ENCODE measurements around the gene GNPTAB.
A peak's percentile ranks its signal among the peaks of the same experiment; 100 is the strongest.
"Not testable (repeated sequence)": the region's sequence is repeated elsewhere in the genome, so short reads cannot be mapped to it uniquely, and the experiment has no call there.

Gene GNPTAB

DNA sequence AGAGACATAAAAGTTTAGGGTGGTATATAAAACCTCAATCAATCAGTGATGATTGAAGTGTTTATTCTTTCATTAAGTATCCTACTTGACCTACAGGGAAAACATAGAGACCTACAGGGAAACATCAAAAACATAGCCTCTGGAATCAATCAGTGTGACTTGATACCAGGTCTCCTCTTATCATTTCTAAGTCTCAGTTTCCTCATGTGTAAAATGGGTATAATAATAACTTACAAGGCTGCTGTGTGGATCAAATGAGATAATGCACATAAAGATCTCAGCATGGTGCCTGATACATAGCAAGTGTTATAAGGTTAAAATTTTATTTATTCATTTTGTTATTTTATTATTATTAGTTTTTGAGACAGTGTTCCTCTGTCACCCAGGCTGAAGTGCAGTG lies 22.2 kb upstream of the GNPTAB start:
- no peak for DNase-seq (ENCODE audit: low read depth)

- DNase-seq (ENCODE audit: low read depth) = no peak
Observed at GRCh38 chr12:101850199-101850598, 19.4 kb upstream of the GNPTAB start.

DNA sequence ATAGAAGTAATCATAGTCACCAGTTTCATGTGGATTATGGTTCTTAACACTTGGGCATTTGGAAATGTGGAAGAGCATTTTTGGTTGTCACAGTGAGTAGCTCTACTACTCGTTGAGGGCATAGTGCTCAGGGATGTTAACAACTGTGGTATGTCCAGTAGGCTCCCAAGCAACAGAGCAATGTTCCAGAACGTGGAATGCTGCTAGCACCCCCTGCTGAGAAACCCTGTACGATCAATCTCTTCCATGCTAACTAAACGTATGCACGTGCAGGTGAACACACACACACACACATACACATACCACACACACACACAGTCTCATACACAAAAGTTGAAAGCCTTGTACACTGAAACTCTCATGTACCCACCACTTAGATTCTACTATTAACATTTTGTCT lies 16.6 kb upstream of the GNPTAB start:
- no peak for DNase-seq (ENCODE audit: low read depth)

- DNase-seq (ENCODE audit: low read depth) = no peak
Observed at GRCh38 chr12:101845137-101845711, 14.5 kb upstream of the GNPTAB start.

DNA sequence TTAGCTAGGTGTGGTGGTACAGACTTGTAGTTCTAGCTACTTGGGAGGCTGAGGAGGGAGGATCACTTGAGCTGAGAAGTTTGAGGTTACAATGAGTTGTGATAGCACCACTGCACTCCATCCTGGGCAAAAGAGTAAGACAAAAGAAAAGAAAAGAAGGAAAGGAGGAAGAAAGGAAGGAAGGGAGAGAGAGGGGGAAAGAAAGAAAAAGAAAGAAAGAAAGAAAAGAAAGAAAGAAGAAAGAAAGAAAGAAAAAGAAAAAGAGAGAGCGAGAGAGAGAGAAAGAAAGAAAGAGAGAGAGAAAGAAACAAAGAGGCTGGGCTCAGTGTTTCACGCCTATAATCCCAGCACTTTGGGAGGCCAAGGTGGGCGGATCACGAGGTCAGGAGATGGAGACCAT lies 10.3 kb upstream of the GNPTAB start:
- DNase-seq (ENCODE audit: low read depth) = no peak

DNA sequence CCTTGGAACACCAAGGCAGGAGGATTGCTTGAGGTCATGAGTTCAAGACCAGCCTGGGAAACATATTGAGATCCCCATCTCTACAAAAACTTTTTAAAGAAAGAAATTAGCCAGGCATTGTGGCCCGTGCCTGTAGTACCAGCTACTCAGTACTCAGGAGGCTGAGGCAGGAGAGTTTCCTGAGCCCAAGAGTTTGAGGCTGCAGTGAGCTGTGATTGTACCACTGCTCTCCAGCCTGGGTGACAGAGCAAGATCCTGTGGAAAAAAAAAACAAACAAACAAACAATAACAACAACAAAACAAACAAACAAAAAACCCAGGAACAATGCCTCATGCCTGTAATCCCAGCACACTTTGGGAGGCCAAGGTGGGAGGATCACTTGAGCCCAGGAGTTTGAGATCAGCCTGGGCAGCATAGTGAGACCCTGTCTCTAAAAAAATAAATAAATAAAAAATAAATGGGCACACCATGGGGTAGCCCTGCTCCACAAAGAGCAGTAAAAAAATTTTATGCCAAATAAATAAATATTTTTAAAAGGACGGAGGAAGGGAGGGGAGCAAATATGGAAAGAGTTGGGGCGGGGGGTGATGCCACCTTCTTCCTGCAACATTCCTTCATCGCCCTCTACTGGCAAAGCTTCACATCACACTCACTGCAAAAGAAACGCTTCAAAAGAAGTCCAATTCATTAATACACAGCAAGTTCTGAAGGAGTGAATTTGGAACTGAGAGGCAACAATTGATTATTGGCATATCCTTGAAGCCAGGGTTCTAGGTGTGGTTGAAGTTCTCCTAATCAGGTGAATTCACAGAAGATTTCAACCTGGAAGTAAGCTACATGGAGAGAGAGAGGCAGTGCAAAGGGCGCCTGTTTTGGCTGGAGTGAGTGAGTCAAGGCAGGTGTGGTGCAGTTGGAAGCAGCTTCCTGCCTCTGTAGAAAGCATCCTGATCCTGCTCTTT lies 8.8 kb upstream of the GNPTAB start:
- peak; percentile 57 for DNase-seq (ENCODE audit: low read depth)

GRCh38 chr12:101838628-101839323 lies 8.0 kb upstream of the GNPTAB start:
- DNase-seq (ENCODE audit: low read depth) = no peak

GRCh38 chr12:101832030-101832429 lies 1.3 kb upstream of the GNPTAB start:
- DNase-seq (ENCODE audit: low read depth) = no peak

DNA sequence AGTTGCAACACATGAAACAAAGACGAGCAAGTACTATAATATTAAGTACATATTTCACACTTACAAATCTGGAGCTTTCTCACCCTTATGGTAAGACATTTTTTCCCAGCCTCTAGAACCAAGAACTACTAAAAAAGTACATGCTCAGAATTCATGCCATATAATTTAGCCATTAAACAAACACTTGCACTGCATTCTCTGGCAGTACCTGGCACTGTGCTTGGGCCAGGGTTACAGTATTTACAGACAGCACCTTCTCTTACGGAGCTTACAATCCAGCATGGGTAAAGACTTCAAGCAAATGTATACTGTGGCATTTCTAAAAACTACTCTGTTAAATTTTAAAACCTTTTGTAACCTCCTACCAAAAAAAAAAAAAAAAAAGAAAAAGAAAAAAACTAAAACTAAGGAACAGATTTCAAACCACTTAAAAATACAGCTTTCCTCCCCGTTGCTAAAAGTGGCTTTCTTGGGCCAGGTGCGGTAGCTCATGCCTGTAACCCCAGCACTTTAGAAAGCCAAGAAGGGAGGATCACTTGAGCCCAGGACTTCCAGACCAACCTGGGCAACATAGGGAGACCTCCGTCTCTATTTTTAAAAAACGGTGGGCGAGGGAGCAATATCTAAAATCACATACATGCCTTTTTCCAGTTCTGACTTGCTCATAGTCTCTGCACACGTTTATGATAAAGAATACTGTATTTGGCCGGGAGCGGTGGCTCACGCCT lies 956 bp downstream of the GNPTAB start:
- DNase-seq (ENCODE audit: low read depth) = no peak

- no peak for DNase-seq (ENCODE audit: low read depth)
Observed at GRCh38 chr12:101828463-101829196, 2.1 kb downstream of the GNPTAB start.

- no peak for DNase-seq (ENCODE audit: low read depth)
Observed at GRCh38 chr12:101826766-101827368, 3.9 kb downstream of the GNPTAB start.

DNA sequence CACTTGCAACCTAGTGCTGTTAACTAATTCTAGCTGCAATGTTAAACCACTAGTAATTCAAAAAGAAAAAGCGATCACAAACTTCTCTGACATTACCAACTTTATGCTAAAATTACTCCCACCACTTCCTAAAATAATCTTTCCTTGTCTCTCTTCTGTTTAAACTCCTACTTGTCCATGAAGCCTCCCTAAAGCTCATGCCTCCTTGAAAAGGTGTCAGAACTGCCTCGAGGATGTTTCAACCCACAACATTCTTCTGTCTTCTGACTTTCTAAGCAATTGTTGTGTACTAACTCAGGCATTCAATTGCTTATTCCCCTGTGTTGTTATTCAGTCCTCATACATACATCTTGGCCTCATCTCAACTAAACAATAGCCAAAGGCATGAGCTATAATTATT lies 5.9 kb downstream of the GNPTAB start:
- DNase-seq (ENCODE audit: low read depth) = no peak

- DNase-seq (ENCODE audit: low read depth) = peak; percentile 45
Observed at GRCh38 chr12:101823891-101824290, 6.9 kb downstream of the GNPTAB start.

- no peak for DNase-seq (ENCODE audit: low read depth)
Observed at GRCh38 chr12:101823039-101823438, 7.7 kb downstream of the GNPTAB start.

GRCh38 chr12:101819467-101819866 lies 11.3 kb downstream of the GNPTAB start:
- no peak for DNase-seq (ENCODE audit: low read depth)

DNA sequence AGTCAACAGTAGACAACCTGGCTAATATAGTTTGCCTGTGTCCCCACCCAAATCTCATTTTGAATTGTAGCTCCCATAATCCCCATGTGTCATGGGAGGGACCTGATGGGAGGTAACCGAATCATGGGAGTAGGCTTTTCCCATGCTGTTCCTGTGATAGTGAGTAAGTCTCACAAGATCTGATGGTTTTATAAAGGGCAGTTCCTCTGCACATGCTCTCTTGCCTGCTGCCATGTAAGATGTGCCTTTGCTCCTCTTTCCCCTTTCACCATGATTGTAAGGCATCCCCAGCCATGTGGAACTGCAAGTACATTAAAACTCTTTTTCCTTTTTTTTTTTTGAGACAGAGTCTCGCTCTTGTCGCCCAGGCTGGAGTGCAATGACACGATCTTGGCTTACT lies 12.1 kb downstream of the GNPTAB start:
- not testable (repeated sequence) for DNase-seq (ENCODE audit: low read depth)

DNA sequence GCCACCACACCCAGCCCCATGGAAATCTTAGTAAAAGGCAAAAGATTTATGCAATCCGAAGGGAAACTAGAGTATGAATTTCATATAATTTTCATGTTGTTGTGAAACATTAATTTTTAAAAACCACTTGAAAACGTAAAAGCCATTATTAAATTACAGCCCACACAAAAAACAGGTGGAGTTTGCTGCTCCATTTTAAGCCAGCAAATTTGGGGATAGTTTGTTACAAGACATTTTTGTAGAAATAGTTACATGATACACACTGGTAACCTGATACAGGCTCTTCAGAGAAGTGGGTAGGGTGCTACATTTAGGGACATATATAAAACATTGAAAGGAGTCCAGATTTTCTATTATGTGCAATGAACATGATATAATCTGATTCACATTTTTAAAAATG lies 17.6 kb downstream of the GNPTAB start:
- no peak for DNase-seq (ENCODE audit: low read depth)

DNA sequence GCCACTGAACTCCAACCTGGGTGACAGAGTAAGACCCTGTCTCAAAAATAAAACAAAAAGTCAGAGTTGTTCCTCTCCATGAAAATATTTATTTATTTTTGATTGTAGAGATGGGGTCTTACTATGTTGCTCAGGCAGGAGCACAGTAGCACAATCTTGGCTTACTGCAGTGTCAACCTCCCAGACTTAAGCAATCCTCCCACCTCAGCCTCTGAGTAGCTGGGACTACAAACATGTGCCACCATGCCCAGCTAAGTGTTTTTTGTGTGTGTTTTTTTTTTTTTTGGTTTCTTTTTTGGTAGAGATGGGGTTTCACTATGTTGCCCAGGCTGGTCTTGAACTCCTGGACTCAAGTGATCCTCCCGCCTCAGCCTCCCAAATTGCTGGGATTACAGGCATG lies 18.0 kb downstream of the GNPTAB start:
- not testable (repeated sequence) for DNase-seq (ENCODE audit: low read depth)

- DNase-seq (ENCODE audit: low read depth) = not testable (repeated sequence)
Observed at GRCh38 chr12:101811342-101811741, 19.4 kb downstream of the GNPTAB start.

DNA sequence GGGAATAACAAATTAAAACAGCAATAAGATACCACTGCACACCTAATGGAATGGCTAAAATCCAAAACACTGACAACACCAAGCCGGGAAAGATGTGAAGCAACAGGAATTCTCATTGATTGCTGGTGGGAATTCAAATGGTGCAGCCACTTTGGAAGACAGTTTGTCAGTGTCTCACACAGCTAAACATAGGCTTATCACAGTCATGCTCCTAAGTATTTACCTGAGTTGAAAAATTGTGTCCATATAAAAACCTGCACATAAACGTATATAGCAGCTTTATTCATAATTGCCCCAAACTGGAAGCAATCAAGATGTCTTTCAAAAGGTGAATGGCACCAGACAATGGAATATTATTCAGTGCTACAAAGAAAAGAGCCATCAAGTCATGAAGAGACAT lies 21.6 kb downstream of the GNPTAB start:
- DNase-seq (ENCODE audit: low read depth) = no peak

DNA sequence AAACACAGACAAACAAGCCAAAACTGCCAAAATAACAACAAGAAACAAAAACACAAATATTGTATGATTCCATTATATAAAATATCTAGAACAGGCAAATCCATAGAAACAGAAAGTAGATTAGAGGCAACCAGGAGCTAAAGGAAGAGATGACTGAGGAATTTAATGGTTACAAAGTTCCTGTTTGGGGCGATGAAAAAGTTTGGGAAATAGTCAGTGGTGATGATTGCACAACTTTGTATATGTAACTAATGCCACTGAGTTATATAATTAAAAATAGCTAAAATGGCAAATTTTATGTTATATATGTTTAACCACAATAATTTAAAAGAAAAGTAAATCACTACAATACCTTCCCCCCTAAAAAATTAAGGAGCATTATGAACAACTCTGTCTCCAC lies 24.5 kb downstream of the GNPTAB start:
- DNase-seq (ENCODE audit: low read depth) = no peak
